ENCODE data around the gene ZBTB21. TPM values are rescaled to one million over a fixed set of nuclear protein-coding genes. Genes with fewer than 3 reads are reported as not detected.

Gene ZBTB21
- total and polyA plus RNA-seq, 2 experiments from 2014 or later: 10.0 to 11.0 TPM

GRCh38 chr21:42041246-42041645 lies 31.1 kb upstream of the ZBTB21 start (continued):
- TF ChIP-seq, protein P1, sequence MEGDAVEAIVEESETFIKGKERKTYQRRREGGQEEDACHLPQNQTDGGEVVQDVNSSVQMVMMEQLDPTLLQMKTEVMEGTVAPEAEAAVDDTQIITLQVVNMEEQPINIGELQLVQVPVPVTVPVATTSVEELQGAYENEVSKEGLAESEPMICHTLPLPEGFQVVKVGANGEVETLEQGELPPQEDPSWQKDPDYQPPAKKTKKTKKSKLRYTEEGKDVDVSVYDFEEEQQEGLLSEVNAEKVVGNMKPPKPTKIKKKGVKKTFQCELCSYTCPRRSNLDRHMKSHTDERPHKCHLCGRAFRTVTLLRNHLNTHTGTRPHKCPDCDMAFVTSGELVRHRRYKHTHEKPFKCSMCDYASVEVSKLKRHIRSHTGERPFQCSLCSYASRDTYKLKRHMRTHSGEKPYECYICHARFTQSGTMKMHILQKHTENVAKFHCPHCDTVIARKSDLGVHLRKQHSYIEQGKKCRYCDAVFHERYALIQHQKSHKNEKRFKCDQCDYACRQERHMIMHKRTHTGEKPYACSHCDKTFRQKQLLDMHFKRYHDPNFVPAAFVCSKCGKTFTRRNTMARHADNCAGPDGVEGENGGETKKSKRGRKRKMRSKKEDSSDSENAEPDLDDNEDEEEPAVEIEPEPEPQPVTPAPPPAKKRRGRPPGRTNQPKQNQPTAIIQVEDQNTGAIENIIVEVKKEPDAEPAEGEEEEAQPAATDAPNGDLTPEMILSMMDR (conservative IDR thresholded peaks at IDR 0.05; ENCODE audit: low read depth in 2 of 2): no peak
- no peak for TF ChIP-seq ZNF331 (CRISPR knock-in tag; IDR thresholded peaks at IDR 0.05; ENCODE audit: low read depth)
- TF ChIP-seq NANOG (IDR thresholded peaks at IDR 0.05; ENCODE audit: borderline replicate concordance): no peak
- TF ChIP-seq POLR2AphosphoS5 (IDR thresholded peaks at IDR 0.05; ENCODE audit: low read depth): no peak
- no peak for TF ChIP-seq EZH2 (IDR thresholded peaks at IDR 0.05; ENCODE audit: low read depth, unreplicated experiment)
- no peak for TF ChIP-seq JUNB (IDR thresholded peaks at IDR 0.05; ENCODE audit: unreplicated experiment)
- TF ChIP-seq EZH2phosphoT487 (IDR thresholded peaks at IDR 0.05; ENCODE audit: unreplicated experiment): no peak

- TF ChIP-seq, protein P2, sequence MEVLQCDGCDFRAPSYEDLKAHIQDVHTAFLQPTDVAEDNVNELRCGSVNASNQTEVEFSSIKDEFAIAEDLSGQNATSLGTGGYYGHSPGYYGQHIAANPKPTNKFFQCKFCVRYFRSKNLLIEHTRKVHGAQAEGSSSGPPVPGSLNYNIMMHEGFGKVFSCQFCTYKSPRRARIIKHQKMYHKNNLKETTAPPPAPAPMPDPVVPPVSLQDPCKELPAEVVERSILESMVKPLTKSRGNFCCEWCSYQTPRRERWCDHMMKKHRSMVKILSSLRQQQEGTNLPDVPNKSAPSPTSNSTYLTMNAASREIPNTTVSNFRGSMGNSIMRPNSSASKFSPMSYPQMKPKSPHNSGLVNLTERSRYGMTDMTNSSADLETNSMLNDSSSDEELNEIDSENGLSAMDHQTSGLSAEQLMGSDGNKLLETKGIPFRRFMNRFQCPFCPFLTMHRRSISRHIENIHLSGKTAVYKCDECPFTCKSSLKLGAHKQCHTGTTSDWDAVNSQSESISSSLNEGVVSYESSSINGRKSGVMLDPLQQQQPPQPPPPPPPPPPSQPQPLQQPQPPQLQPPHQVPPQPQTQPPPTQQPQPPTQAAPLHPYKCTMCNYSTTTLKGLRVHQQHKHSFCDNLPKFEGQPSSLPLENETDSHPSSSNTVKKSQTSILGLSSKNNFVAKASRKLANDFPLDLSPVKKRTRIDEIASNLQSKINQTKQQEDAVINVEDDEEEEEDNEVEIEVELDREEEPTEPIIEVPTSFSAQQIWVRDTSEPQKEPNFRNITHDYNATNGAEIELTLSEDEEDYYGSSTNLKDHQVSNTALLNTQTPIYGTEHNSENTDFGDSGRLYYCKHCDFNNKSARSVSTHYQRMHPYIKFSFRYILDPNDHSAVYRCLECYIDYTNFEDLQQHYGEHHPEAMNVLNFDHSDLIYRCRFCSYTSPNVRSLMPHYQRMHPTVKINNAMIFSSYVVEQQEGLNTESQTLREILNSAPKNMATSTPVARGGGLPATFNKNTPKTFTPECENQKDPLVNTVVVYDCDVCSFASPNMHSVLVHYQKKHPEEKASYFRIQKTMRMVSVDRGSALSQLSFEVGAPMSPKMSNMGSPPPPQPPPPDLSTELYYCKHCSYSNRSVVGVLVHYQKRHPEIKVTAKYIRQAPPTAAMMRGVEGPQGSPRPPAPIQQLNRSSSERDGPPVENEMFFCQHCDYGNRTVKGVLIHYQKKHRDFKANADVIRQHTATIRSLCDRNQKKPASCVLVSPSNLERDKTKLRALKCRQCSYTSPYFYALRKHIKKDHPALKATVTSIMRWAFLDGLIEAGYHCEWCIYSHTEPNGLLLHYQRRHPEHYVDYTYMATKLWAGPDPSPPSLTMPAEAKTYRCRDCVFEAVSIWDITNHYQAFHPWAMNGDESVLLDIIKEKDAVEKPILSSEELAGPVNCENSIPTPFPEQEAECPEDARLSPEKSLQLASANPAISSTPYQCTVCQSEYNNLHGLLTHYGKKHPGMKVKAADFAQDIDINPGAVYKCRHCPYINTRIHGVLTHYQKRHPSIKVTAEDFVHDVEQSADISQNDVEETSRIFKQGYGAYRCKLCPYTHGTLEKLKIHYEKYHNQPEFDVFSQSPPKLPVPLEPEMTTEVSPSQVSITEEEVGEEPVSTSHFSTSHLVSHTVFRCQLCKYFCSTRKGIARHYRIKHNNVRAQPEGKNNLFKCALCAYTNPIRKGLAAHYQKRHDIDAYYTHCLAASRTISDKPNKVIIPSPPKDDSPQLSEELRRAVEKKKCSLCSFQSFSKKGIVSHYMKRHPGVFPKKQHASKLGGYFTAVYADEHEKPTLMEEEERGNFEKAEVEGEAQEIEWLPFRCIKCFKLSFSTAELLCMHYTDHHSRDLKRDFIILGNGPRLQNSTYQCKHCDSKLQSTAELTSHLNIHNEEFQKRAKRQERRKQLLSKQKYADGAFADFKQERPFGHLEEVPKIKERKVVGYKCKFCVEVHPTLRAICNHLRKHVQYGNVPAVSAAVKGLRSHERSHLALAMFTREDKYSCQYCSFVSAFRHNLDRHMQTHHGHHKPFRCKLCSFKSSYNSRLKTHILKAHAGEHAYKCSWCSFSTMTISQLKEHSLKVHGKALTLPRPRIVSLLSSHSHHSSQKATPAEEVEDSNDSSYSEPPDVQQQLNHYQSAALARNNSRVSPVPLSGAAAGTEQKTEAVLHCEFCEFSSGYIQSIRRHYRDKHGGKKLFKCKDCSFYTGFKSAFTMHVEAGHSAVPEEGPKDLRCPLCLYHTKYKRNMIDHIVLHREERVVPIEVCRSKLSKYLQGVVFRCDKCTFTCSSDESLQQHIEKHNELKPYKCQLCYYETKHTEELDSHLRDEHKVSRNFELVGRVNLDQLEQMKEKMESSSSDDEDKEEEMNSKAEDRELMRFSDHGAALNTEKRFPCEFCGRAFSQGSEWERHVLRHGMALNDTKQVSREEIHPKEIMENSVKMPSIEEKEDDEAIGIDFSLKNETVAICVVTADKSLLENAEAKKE (CRISPR knock-in tag; IDR thresholded peaks at IDR 0.05): no peak
- no peak for TF ChIP-seq CREB1 (CRISPR knock-in tag; IDR thresholded peaks at IDR 0.05; ENCODE audit: low read depth)
- no peak for TF ChIP-seq STAT1 (IDR thresholded peaks at IDR 0.05; ENCODE audit: unreplicated experiment)
- TF ChIP-seq JUNB (IDR thresholded peaks at IDR 0.05; ENCODE audit: unreplicated experiment): no peak
- no peak for TF ChIP-seq EZH2 (IDR thresholded peaks at IDR 0.05; ENCODE audit: low read depth, unreplicated experiment)
- no peak for TF ChIP-seq EZH2phosphoT487 (IDR thresholded peaks at IDR 0.05; ENCODE audit: unreplicated experiment)
- TF ChIP-seq NANOG (IDR thresholded peaks at IDR 0.05; ENCODE audit: borderline replicate concordance): no peak
- no peaks in the 10 kb centered on the region for H3F3A ChIP-seq (replicated peaks; ENCODE audit: low read depth)
- peaks cover 17% of the 10 kb centered on the region for H3K27me3 Mint-ChIP-seq (ENCODE audit: insufficient read depth, low read depth, poor library complexity)
- no peak overlapping the region for H3K27ac ChIP-seq (ENCODE audit: low read depth)
- H3K36me3 ChIP-seq (ENCODE audit: insufficient read depth): no peaks in the 10 kb centered on the region
- no peaks in the 10 kb centered on the region for H4K20me1 ChIP-seq (replicated peaks; ENCODE audit: insufficient read depth)
- DNase-seq (ENCODE audit: low spot score) (no peak), ATAC-seq (no peak)
- H3K4me2 ChIP-seq: no peak overlapping the region
- no peaks in the 10 kb centered on the region for H3K79me2 ChIP-seq (replicated peaks; ENCODE audit: insufficient read depth)
- H3K4me1 Mint-ChIP-seq: 0 out of 3 replicates have a peak, but pooled peaks cover 2% of the 10 kb centered on the region
- no peaks in the 10 kb centered on the region for H3K9me2 ChIP-seq (ENCODE audit: insufficient read depth)
- no peak overlapping the region for H2AFZ ChIP-seq
- H3K36me3 Mint-ChIP-seq (ENCODE audit: low read depth): no peaks in the 10 kb centered on the region
- H3K27me3 ChIP-seq (ENCODE audit: insufficient read depth): no peaks in the 10 kb centered on the region
- H3K4me3 ChIP-seq: no peak overlapping the region
- H3K4me3 Mint-ChIP-seq: no peak overlapping the region
- H3K4me1 ChIP-seq (ENCODE audit: insufficient read depth): no peaks in the 10 kb centered on the region
- H3K9me3 Mint-ChIP-seq: peaks cover 3% of the 10 kb centered on the region
- H3K27ac Mint-ChIP-seq: no peak overlapping the region
Observed at GRCh38 chr21:42040411-42041180, 30.4 kb upstream of the ZBTB21 start.
